Measurements from ENCODE around the gene LINGO3.
A peak's percentile ranks its signal among the peaks of the same experiment; 100 is the strongest.

LINGO3 gene

GRCh38 chr19:2327773-2328400, 19.9 kb upstream of the LINGO3 start (continued):
- no peak for TF ChIP-seq ZNF600 (tag by site-specific recombination; IDR thresholded peaks at IDR 0.05)
- TF ChIP-seq ZNF561 (tag by site-specific recombination; IDR thresholded peaks at IDR 0.05; ENCODE audit: borderline replicate concordance) = no peak
- TF ChIP-seq ZNF202 (tag by site-specific recombination; IDR thresholded peaks at IDR 0.05; ENCODE audit: borderline replicate concordance) = no peak
- 0 out of 2 replicates have a peak, but pooled peaks have one; percentile 6 for TF ChIP-seq TRIM28 (IDR thresholded peaks at IDR 0.05; ENCODE audit: borderline replicate concordance, low read length)
- TF ChIP-seq ZNF280D (tag by site-specific recombination; IDR thresholded peaks at IDR 0.05) = no peak
- peak; percentile 74 for TF ChIP-seq ZIC2 (tag by site-specific recombination; IDR thresholded peaks at IDR 0.05)
- TF ChIP-seq KLF16 (tag by site-specific recombination; IDR thresholded peaks at IDR 0.05) = peak; percentile 39; the same call in 1 of the 2 replicates
- no peak for TF ChIP-seq ZNF670 (tag by site-specific recombination; IDR thresholded peaks at IDR 0.05; ENCODE audit: low read depth)
- TF ChIP-seq ZNF366 (tag by site-specific recombination; conservative IDR thresholded peaks at IDR 0.05) = no peak
- TF ChIP-seq ZNF433 (tag by site-specific recombination; IDR thresholded peaks at IDR 0.05; ENCODE audit: low read depth) = no peak
- no peak for TF ChIP-seq ZNF707 (tag by site-specific recombination; IDR thresholded peaks at IDR 0.05)
- TF ChIP-seq ZNF501 (tag by site-specific recombination; IDR thresholded peaks at IDR 0.05) = no peak
- TF ChIP-seq OVOL3 (tag by site-specific recombination; IDR thresholded peaks at IDR 0.05) = no peak
- TF ChIP-seq CTCF (tag by site-specific recombination; IDR thresholded peaks at IDR 0.05) = 0 out of 2 replicates have a peak, but pooled peaks have one; percentile 6
- TF ChIP-seq ZNF571 (tag by site-specific recombination; IDR thresholded peaks at IDR 0.05) = no peak
- no peak for TF ChIP-seq ZBTB1 (tag by site-specific recombination; IDR thresholded peaks at IDR 0.05)
- TF ChIP-seq HOXD13 (CRISPR knock-in tag; IDR thresholded peaks at IDR 0.05; ENCODE audit: borderline replicate concordance) = no peak
- TF ChIP-seq ZFP41 (tag by site-specific recombination; IDR thresholded peaks at IDR 0.05; ENCODE audit: borderline replicate concordance) = no peak
- no peak for TF ChIP-seq ZNF112 (tag by site-specific recombination; IDR thresholded peaks at IDR 0.05)
- no peak for TF ChIP-seq ZNF140 (tag by site-specific recombination; IDR thresholded peaks at IDR 0.05)
- TF ChIP-seq GFI1B (tag by site-specific recombination; IDR thresholded peaks at IDR 0.05) = no peak
- 0 out of 2 replicates have a peak, but pooled peaks have one; percentile 29 for TF ChIP-seq ZBTB10 (tag by site-specific recombination; IDR thresholded peaks at IDR 0.05)
- no peak for TF ChIP-seq ZNF280C (tag by site-specific recombination; IDR thresholded peaks at IDR 0.05)
- TF ChIP-seq ZNF394 (tag by site-specific recombination; IDR thresholded peaks at IDR 0.05; ENCODE audit: borderline replicate concordance) = no peak
- TF ChIP-seq ZNF660 (tag by site-specific recombination; IDR thresholded peaks at IDR 0.05) = no peak; the same call in 1 of the 2 replicates
- TF ChIP-seq ZNF555 (tag by site-specific recombination; conservative IDR thresholded peaks at IDR 0.05) = no peak
- TF ChIP-seq ZNF184 (tag by site-specific recombination; IDR thresholded peaks at IDR 0.05) = no peak
- TF ChIP-seq ZNF114 (tag by site-specific recombination; IDR thresholded peaks at IDR 0.05) = no peak
- no peak for TF ChIP-seq ZNF133 (tag by site-specific recombination; IDR thresholded peaks at IDR 0.05)
- no peak for TF ChIP-seq ZNF510 (tag by site-specific recombination; IDR thresholded peaks at IDR 0.05; ENCODE audit: insufficient replicate concordance)
- TF ChIP-seq ZNF341 (tag by site-specific recombination; IDR thresholded peaks at IDR 0.05; ENCODE audit: low read depth) = no peak
- TF ChIP-seq ZBTB7A (tag by site-specific recombination; IDR thresholded peaks at IDR 0.05; ENCODE audit: low read depth) = no peak
